ENCODE measurements around the gene FYB1.

GRCh38 chr5:39058178-39058921 is 161.0 kb downstream of the FYB1 start:
- TF ChIP-seq, protein P1, sequence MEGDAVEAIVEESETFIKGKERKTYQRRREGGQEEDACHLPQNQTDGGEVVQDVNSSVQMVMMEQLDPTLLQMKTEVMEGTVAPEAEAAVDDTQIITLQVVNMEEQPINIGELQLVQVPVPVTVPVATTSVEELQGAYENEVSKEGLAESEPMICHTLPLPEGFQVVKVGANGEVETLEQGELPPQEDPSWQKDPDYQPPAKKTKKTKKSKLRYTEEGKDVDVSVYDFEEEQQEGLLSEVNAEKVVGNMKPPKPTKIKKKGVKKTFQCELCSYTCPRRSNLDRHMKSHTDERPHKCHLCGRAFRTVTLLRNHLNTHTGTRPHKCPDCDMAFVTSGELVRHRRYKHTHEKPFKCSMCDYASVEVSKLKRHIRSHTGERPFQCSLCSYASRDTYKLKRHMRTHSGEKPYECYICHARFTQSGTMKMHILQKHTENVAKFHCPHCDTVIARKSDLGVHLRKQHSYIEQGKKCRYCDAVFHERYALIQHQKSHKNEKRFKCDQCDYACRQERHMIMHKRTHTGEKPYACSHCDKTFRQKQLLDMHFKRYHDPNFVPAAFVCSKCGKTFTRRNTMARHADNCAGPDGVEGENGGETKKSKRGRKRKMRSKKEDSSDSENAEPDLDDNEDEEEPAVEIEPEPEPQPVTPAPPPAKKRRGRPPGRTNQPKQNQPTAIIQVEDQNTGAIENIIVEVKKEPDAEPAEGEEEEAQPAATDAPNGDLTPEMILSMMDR (IDR thresholded peaks at IDR 0.05), result no peak
- TF ChIP-seq, protein P2, sequence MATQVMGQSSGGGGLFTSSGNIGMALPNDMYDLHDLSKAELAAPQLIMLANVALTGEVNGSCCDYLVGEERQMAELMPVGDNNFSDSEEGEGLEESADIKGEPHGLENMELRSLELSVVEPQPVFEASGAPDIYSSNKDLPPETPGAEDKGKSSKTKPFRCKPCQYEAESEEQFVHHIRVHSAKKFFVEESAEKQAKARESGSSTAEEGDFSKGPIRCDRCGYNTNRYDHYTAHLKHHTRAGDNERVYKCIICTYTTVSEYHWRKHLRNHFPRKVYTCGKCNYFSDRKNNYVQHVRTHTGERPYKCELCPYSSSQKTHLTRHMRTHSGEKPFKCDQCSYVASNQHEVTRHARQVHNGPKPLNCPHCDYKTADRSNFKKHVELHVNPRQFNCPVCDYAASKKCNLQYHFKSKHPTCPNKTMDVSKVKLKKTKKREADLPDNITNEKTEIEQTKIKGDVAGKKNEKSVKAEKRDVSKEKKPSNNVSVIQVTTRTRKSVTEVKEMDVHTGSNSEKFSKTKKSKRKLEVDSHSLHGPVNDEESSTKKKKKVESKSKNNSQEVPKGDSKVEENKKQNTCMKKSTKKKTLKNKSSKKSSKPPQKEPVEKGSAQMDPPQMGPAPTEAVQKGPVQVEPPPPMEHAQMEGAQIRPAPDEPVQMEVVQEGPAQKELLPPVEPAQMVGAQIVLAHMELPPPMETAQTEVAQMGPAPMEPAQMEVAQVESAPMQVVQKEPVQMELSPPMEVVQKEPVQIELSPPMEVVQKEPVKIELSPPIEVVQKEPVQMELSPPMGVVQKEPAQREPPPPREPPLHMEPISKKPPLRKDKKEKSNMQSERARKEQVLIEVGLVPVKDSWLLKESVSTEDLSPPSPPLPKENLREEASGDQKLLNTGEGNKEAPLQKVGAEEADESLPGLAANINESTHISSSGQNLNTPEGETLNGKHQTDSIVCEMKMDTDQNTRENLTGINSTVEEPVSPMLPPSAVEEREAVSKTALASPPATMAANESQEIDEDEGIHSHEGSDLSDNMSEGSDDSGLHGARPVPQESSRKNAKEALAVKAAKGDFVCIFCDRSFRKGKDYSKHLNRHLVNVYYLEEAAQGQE (IDR thresholded peaks at IDR 0.05; ENCODE audit: insufficient read depth in 1 of 2, low read depth in 2 of 2, low read length in 1 of 2), result no peak

All from Panc1 (cell line).